ENCODE measurements around the gene C4orf36. TPM values are rescaled to one million over a fixed set of nuclear protein-coding genes. Genes with fewer than 3 reads are reported as not detected.

The C4orf36 gene
- total and polyA plus RNA-seq, 2 of the 4 experiments (the other 2 are of a cell fraction) = 0.18 to 0.41 TPM

DNA sequence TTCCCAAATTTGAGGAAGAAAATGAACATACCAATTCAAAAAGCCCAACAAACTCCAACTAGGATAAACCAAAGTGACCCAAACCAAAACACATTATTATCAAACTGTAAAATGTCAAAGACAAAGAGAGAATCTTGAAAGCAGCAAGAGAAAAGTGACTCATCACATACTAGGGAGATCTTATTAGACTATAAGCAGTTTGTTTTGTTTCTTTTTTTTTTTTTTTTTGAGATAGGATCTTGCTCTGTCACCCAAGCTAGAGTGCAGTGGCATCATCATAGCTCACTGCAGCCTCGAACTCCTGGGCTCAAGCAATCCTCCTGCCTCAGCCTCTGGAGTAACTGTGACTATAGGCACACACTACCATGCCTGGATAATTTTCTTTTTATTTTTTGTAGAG lies 12.6 kb downstream of the C4orf36 start:
- no peaks in the 10 kb centered on the region for H3K27me3 ChIP-seq (ENCODE audit: control insufficient read depth, insufficient read depth, low read length)
- no peak for ATAC-seq (ENCODE audit: low read depth)
- H2BK5ac ChIP-seq (ENCODE audit: low read depth, low read length, poor library complexity, severe bottlenecking) = no peak overlapping the region
- TF ChIP-seq MXI1 (IDR thresholded peaks at IDR 0.05; ENCODE audit: borderline replicate concordance, low read depth, low read length) = no peak
- TF ChIP-seq, protein P1, sequence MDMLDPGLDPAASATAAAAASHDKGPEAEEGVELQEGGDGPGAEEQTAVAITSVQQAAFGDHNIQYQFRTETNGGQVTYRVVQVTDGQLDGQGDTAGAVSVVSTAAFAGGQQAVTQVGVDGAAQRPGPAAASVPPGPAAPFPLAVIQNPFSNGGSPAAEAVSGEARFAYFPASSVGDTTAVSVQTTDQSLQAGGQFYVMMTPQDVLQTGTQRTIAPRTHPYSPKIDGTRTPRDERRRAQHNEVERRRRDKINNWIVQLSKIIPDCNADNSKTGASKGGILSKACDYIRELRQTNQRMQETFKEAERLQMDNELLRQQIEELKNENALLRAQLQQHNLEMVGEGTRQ (IDR thresholded peaks at IDR 0.05; ENCODE audit: low read depth, low read length) = no peak
- no peak for TF ChIP-seq NFE2L2 (IDR thresholded peaks at IDR 0.05; ENCODE audit: low read depth, low read length)
- no peak for TF ChIP-seq RCOR1 (IDR thresholded peaks at IDR 0.05; ENCODE audit: insufficient replicate concordance, low read length)
- TF ChIP-seq CEBPB (IDR thresholded peaks at IDR 0.05; ENCODE audit: low read depth, low read length) = no peak
- TF ChIP-seq, protein P2, sequence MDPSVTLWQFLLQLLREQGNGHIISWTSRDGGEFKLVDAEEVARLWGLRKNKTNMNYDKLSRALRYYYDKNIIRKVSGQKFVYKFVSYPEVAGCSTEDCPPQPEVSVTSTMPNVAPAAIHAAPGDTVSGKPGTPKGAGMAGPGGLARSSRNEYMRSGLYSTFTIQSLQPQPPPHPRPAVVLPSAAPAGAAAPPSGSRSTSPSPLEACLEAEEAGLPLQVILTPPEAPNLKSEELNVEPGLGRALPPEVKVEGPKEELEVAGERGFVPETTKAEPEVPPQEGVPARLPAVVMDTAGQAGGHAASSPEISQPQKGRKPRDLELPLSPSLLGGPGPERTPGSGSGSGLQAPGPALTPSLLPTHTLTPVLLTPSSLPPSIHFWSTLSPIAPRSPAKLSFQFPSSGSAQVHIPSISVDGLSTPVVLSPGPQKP (IDR thresholded peaks at IDR 0.05; ENCODE audit: borderline replicate concordance, low read depth, low read length) = no peak
- TF ChIP-seq, protein P3, sequence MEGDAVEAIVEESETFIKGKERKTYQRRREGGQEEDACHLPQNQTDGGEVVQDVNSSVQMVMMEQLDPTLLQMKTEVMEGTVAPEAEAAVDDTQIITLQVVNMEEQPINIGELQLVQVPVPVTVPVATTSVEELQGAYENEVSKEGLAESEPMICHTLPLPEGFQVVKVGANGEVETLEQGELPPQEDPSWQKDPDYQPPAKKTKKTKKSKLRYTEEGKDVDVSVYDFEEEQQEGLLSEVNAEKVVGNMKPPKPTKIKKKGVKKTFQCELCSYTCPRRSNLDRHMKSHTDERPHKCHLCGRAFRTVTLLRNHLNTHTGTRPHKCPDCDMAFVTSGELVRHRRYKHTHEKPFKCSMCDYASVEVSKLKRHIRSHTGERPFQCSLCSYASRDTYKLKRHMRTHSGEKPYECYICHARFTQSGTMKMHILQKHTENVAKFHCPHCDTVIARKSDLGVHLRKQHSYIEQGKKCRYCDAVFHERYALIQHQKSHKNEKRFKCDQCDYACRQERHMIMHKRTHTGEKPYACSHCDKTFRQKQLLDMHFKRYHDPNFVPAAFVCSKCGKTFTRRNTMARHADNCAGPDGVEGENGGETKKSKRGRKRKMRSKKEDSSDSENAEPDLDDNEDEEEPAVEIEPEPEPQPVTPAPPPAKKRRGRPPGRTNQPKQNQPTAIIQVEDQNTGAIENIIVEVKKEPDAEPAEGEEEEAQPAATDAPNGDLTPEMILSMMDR (conservative IDR thresholded peaks at IDR 0.05; ENCODE audit: low read depth, low read length) = no peak
- no peak for TF ChIP-seq RAD21 (IDR thresholded peaks at IDR 0.05; ENCODE audit: low read length)
- TF ChIP-seq POLR2A (IDR thresholded peaks at IDR 0.05; ENCODE audit: low read depth, low read length) = no peak
- TF ChIP-seq FOS (IDR thresholded peaks at IDR 0.05; ENCODE audit: low read depth, low read length) = no peak
- TF ChIP-seq BHLHE40 (IDR thresholded peaks at IDR 0.05; ENCODE audit: low read depth, low read length) = no peak
- no peak for TF ChIP-seq MAFK (IDR thresholded peaks at IDR 0.05; ENCODE audit: low read depth, low read length)
- TF ChIP-seq MAZ (IDR thresholded peaks at IDR 0.05; ENCODE audit: borderline replicate concordance, low read depth, low read length) = no peak
- TF ChIP-seq CHD1 (IDR thresholded peaks at IDR 0.05; ENCODE audit: low read depth, low read length) = no peak
- H3K4ac ChIP-seq (ENCODE audit: low read depth, low read length) = no peak overlapping the region
- no CpG with 5 or more reads among the region's 1 CpG for WGBS, 2 experiments (ENCODE audit: extremely low coverage in 2 of 2, insufficient read length in 1 of 2)
- ChIA-PET POLR2A (ENCODE audit: unreplicated experiment) (no interaction called here), CTCF (no interaction called here)
- no peak overlapping the region for H3K4me2 ChIP-seq (ENCODE audit: low read depth, low read length)
- H3K9me1 ChIP-seq (ENCODE audit: insufficient read depth, low read length) = no peaks in the 10 kb centered on the region
- no peaks in the 10 kb centered on the region for H3K4me1 ChIP-seq (ENCODE audit: control insufficient read depth, insufficient read depth, low read length)
- H3K18ac ChIP-seq (ENCODE audit: low read depth, low read length) = no peak overlapping the region
- H2AK9ac ChIP-seq (replicated peaks; ENCODE audit: low read depth, low read length, poor library complexity) = no peak overlapping the region
- H4K5ac ChIP-seq (ENCODE audit: low read depth, low read length) = no peak overlapping the region
- H3K4me3 ChIP-seq (ENCODE audit: insufficient read depth, low read depth, low read length) = no peak overlapping the region
- H3K9ac ChIP-seq (ENCODE audit: low read depth, low read length) = no peak overlapping the region
- BruUV-seq (replicated peaks) = no TSS peak
- H2AFZ ChIP-seq (replicated peaks; ENCODE audit: low read length, poor library complexity) = no peak overlapping the region
- no peak overlapping the region for H2BK20ac ChIP-seq (ENCODE audit: low read depth, low read length)
- H4K8ac ChIP-seq (ENCODE audit: low read depth in 2 of 2, low read length in 2 of 2) = no peak overlapping the region
- no peaks in the 10 kb centered on the region for H3K79me1 ChIP-seq (ENCODE audit: low read depth in 1 of 2, low read length in 2 of 2)
- in situ Hi-C loops (cut with MboI; ENCODE audit: low sequenced_read_pairs) (no loop called here), intact Hi-C loops (cut with micrococcal nuclease) (no loop called here), dilution Hi-C loops (cut with HindIII; ENCODE audit: low sequenced_read_pairs, unreplicated experiment) (no loop called here)
- no peak overlapping the region for H3K27ac ChIP-seq (ENCODE audit: insufficient read depth, low read length)
- no peak for DNase-seq
- H4K20me1 ChIP-seq (ENCODE audit: insufficient read depth, low read length) = no peaks in the 10 kb centered on the region
- no peak overlapping the region for H3K56ac ChIP-seq (ENCODE audit: extremely low read depth, insufficient read depth, low read length)
- no peaks in the 10 kb centered on the region for H3K36me3 ChIP-seq (ENCODE audit: control insufficient read depth, insufficient read depth, low read length)
- H3K9me3 ChIP-seq (ENCODE audit: control insufficient read depth, insufficient read depth, low read length) = peaks cover 23% of the 10 kb centered on the region
- H3K23ac ChIP-seq (ENCODE audit: low read depth, low read length) = no peak overlapping the region
- H2BK120ac ChIP-seq (ENCODE audit: low read depth, low read length) = no peak overlapping the region
- H2BK15ac ChIP-seq (ENCODE audit: low read depth, low read length) = no peak overlapping the region
- H2AK5ac ChIP-seq (ENCODE audit: low read depth, low read length) = no peak overlapping the region
- H3K14ac ChIP-seq (replicated peaks; ENCODE audit: low read depth, low read length) = no peak overlapping the region
- H4K91ac ChIP-seq (ENCODE audit: insufficient read depth, low read depth, low read length) = no peak overlapping the region

Data from IMR-90 (cell line).